ENCODE results near the gene BOC.

BOC gene

DNA sequence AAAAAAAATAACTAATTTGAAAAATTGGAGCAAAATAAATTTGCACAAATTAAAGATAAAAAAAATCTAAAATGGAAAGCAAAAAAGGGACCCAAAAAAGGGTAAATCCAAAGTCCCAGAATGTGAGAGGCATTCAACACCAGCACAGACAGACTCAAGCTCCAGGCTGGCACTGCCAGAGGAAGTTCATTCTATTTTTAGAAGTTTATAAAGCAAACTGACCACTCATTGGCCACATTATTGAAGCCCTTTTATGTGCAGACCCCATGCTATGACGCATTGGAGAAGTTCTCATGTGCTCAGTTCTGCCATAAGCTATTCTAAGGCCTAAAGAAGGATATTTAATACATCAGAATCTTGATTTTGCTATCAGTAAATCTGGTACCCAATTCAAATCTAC is 17.6 kb upstream of the BOC start:
- no peak for DNase-seq

DNA sequence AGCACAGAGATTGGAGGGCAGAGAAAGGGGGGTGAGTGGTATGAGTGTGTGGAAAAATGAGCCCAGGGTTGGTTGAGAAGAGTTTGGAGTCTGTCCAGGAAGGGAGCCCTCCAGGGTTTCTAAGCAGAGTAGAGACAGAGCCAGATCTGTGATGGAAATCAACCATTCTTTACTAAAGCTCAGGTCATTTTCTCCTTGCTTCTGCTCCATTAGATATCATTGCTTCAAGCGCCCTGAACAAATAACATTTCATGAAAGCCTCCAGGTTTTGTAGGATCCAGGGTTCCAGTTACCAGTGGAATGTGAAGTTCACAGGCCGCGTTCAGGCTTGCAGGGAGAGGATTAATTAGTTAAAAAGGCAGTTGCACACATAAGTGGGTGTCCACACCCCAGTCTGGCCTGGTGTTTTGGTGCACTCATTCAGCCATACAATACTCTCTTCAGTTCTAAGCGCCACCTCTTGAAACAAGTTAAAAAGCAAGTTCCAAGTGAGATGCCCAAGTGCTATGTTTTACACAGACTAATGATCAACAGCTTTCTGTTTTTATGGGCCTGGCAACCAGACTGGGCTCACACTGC is 16.4 kb upstream of the BOC start:
- peak; percentile 50 to 69 for DNase-seq

DNA sequence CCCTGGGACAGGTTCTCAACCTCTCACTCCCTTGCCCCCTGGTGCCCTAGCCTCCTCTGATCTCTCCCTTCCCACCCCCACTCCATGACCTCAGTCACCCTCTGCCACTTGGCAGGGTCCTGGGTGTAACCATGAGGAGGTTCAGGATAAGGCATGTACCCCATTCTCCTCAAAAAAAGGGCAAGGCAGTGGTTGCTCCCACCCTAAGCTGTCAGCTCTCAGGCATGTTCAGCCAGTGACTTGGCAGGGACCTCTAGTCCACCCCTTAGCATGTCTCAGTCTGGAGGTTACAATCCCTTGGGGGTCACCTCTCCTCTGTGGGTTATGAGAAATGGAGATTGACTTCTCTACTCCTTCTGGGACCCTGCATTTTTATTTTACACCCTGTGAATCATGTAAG is 11.0 kb upstream of the BOC start:
- DNase-seq: no peak

DNA sequence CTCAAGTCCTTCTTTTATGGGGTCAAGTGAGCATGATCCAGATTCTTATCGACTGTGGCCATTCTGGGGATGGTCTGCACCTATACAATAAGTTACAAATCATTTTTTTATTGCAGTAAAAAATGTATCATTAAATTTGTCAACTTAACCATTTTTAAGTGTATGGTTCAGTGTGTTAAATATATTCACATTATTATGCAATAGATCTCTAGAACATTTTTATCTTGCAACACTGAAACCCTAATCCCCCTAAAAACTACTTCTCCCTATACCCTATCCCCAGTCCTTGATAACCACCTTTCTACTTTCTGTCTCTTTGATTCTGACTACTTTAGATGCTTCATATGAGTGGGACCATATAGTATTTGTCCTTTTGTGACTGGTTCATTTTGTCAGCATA is 10.4 kb upstream of the BOC start:
- DNase-seq: no peak

DNA sequence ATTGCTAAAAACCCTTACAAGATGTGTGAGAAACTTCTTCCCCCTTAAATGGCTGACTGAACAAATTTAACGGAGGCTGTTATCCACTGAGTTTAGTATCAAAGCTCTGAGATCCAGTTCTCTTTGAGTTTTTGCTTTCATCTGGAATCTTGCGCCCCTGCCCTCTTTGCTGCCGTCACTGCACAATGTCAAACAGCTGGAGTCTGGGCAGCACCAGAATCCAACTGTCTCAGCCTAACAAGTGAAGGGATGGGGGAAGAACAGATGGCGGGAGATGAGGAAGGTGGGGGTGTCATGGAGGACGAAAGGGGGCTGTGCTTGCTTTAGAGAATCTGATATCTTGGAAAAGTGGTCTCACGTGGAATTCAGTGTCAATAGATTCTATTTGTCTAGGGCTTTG is 7.0 kb upstream of the BOC start:
- no peak for DNase-seq

DNA sequence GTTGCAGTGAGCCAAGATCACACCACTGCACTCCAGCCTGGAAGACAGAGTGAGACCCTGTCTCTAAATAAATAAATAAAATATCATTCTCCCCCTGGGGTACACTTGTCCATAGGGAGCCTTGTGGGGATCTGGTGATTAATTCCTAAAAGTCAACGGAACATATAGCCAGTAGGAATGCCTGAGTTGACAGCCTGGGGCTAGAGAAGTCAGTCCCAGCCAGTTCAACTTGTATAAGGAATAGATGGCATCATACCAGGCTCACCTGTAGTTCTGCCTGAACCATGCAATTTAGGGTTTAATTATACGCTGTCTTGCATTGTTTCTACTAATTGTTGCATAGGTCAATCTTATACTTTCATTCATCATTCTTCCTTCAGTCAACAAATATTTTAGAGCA is 5.9 kb upstream of the BOC start:
- peak; percentile 16 to 49 for DNase-seq

DNA sequence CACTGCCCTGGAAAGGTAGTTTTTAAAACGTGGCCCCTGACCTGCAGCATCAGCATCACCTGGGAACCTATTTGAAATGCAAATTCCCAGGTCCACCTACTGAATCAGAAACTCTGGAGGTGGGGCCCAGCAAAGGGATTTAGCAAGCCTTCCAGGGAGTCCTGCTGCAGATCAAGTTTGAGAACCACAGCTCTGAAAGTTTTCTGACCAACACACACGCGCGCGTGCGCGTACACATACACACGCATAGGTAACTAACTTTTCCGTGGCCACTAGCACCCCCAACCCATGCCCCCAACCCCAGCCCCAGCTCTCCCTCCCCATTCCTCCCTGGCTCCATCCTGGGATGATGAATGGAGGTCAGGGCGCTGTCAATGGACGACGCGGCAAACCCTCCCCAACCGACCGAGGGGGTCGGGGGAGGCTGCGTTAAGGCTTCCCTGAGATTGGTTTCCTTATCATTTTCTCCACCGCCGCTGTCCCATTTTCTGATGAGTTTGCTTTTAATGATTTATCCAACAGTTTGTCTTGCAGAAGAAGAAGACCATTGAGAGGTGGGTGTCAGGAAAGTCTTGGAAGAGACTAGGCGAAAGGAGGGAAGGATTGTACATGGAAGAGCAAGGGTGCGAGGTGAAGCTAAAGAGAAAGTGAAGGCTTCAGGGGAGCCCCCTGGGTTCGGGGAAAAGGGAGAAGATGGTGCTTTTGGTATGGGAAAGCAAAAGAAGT is 590 bp upstream of the BOC start:
- no peak for DNase-seq

DNA sequence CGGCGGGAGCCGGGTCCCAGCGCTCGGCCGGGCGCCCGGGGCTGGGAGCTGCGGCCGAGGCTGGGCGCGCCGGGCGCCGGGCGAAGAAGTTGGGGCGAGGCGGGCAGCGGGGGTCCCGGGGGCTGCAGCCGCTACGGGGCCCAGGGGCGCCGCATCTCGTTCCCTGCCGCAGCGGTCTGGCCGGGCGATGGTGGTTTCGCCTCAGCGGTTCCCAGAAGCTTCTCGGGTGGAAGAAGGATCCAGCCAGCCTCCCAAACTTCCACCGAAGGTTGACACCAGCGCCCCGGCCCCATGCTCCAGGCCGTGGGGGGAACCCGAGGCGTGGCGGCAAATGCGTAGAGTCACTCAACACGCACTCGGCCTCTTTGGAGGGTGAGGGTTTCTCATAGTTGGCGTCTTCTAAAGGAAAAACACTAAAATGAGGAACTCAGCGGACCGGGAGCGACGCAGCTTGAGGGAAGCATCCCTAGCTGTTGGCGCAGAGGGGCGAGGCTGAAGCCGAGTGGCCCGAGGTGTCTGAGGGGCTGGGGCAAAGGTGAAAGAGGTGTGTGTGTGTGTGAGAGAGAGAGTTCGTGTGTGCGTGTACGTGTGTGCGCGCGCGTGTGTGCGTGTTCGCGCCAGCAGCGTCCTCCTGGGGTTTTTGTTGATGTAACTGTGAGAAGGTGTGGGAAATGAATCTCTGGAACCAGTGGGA is 940 bp downstream of the BOC start:
- peak in 1 of 2 experiments; percentile 28 for DNase-seq

DNA sequence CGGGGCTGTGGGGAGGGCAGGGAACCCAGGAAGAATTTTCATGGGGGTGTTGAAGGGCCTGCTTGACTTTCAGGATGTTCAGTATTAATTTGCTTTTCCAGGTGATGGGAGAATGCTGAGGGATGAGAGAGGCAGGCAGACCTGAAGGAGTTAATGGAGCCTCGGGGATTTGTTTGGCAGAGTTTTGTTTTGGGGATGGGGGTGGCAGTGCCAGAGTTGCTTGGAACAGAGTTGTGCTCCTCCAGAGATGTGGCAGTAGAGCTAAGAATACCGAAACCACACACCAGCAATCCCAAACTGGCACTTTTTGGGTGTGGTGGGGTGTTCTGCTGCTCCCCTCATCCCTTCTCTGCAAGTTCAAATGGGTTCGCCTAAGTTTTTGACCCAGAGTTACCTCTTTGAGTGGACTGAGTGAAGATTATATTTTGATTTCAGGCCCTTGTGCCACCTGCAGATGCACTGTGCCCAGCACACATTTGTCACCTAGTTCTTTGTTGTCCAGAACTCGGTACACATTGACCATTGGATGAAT is 1.6 kb downstream of the BOC start:
- no peak for DNase-seq

DNA sequence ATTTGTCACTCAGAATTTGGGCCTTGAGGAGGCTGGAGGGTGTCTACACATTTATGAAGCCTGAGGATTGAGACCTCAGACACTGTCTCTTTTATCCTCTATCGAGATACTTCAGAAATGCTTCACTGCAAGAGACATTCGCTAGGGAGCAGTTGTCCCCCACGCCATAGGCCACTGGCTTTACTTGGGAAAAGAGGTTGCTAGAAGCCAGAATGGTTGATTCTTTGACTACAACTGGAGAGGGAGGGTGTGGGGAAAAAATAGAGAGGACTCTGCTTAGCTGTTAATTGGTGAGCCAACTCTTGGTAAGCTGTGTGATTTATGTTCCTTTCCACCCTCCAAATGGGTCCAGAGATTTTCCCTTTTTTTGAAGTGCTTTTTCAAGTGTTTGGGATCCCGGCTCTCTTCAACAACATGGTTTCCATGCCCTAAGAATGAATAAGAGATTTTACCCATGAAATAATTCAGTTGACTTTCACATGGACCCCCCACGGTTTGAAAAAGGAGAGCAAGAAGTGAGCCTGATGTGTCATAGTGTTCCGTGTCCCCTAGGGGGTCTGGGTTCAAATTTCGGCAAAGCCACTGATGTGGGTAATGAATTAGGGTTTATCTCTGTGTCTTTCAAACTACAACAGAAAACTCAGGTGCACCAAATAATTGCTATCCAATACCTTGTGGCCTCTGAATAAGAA is 2.7 kb downstream of the BOC start:
- no peak for DNase-seq

DNA sequence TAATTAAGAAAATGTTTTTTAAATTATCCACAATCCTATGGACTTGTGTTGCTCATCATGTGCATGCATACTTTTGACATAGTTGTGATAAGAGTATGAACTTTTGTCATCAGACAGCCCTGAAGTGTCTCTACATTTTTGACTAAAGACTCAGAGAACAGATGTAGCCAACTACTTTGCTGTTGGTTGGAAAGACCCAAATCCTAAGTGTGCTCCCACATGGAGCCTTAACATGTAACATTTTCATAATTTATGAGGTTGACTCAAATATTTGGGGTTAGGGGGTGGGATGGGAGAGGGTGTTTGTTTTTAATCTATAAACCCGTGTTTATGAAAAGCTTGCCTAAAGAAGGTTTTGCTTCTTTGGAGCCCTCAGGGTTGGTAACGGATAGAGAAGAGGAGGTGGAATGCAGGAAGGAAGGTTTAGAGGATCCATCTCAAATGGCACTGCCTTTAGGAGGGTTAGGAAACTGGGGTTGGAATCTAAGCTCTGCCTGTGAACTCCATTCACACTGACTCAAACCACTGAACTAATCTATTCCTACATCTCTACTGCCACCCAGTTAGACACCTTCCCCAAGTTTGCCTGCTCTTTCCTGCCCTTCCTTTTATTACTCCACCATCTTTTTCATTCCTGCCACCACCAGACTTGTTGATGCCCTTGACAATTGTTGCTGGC is 3.7 kb downstream of the BOC start:
- no peak for DNase-seq

DNA sequence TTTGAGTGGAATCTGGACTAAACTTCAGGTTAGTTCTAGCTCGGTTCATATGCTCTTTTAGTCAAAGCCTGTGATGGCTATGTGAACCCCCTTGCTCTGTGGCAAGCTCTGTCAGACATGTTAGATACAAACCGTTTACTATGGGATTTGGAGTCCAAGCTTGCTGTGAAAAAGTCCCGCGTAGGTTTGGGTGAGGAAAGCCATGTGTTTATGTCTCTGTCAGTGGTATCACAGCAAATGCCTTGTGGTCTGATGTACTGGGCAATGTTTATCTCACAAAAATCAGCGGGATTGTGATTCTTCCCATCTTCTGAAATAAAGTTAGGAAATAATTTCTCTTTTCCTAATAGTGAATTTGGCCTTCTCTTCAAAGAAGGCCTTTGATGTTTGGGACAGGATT is 5.0 kb downstream of the BOC start:
- DNase-seq: no peak

DNA sequence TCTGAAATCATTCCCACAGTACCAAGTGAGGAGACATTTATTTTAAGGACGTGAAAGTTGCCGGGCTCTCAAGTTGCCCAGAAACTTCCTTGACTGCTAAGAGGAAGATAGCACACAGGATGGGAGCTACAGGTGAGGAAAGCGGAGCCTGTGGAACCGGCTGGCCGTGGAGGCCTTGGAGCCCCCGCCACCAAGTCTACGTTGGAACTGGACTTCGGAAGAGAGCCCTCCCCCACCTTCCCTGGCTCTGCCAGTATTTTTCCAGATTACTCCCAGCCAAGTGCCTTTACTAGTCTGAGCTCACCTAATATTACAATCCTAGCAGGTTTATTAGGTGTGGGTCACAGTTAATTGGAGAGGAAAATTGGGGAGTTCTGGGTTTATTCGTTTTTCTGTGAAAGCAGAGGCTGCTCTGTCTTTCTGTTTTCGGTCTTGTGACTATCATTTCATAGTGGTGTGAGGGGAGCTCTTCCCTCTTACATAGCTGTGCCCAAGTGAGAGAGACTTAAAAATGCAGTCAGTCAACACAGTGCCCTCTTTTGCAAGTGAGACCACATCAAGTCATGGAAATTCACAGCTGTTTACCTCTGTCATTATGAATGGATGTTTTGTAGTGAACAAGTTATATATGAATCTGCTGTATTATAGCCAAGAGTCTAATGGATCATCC is 6.8 kb downstream of the BOC start:
- no peak for DNase-seq

DNA sequence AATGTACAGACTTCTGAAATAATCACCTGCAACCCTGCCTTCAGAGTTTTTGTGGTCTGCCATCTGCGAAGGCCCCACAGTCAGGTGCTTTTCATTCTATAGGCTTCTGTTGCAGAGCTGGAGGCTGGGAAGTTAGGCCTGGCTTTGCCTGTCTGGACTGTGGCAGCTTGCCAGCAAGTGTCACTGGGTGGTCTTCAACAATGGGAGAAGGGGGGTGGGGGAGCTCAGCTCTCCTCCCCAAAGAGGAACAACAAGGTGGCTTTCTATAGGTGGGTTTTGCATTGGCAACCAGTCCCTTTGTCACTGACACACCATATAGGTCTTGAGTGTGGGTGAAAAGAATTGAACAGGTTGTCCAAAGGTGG is 7.3 kb downstream of the BOC start:
- DNase-seq: no peak

DNA sequence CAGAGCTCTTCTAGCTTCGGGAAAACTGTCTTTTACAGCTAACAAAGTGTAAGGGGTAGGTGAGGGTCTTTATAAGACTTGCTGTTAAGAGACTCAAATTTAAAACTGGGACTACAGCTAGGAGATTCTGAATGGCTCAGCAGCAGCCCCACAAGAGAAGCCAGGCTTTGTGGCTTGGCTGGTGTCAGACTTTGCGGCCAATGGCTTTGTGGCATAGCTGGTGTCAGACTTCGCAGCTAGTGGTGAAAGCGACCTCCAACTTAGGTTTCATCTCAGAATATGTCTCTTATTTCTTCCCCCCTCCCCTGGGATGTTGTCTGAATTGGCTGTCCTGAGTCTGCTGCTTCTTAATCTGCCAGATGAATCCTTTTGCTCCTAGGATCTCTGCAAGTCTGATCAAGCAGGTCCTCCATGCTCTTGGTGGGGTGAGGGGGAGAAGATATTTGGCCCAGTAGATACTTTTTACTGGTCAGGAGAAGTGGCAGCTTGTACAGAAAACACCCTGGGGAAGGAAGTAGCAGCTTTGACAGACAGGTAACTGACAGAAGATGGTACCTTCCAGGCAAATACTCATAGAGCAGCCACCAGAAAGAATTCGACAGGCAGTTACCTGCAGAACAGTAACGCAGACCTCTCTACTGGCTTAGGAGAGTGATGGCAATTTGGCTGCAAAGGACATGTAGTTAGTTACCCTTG is 8.4 kb downstream of the BOC start:
- no peak for DNase-seq

DNA sequence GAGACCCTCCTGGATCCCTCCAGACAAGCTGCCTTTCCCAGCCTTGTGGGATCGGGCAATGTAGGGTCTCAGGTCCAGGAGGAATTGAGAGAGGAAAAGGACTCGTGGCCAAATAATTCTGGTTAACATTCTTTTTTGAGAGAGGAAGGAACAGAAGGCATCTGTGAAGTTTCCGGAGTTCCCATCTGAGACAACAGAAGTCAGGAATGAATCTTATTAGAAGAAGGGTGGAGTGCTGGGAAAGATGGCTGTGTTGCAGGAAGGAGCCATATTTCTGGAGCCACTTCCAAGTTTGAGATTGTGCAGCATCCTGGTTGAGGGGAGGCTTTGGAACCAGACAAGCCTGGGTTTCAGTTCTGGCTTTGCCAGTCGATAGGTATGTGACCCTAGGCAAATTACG is 9.4 kb downstream of the BOC start:
- DNase-seq: no peak

DNA sequence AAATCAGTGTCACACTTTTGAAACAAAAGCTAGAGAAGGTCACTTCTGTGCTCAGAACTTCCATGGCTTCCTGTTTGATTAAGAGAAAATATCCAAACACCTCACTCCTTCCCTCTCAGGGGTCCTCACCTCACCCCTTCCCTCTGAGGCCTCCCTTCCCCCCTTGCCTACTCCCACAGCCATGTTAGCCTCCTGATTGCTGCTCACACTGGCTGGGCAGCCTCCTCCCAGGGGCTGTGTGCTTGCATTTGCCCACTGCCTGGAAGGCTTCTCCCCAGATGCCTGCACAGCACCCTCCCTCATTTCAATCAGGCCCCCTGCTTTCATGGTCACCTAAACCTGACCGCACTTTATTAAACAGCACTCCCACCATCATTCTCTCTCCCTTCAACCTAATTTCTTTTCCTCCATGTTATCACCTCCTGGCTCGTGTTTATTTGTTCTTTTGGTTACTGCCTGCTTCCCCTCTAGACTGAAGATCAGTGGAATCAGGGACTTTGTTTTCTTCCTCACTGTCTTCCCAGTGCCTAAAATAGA is 10.4 kb downstream of the BOC start:
- DNase-seq: no peak

DNA sequence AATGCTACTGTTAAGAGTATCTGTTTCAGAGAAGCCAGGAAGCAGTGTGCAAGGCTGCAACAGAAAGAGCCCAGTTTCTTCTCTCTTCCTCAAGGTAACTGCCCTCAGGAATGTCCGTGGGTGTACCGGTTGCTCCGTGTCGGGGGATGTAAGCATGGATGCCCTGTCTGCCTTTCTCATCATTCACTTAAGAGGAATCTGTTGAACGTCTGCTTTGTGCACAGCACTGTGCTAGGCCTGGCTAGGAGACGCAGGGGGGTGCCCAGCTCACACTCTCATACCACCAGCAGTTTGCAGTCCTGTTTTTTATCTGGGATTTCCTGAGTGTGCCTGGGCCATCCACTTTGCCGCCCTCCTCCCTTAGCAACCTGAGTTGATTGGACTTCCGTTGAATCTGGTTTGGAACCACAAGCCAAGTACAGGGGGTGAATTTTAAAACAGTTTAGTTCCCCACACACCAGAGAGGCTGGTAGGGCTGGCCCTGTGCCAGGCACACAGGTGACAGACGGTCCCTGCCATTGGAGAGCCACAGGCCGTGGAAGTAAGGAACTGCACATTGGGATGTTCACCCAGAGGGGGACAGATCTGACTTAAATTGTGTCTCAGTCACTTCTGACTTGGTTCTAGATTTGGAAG is 11.2 kb downstream of the BOC start:
- peak; percentile 68 to 87 for DNase-seq

DNA sequence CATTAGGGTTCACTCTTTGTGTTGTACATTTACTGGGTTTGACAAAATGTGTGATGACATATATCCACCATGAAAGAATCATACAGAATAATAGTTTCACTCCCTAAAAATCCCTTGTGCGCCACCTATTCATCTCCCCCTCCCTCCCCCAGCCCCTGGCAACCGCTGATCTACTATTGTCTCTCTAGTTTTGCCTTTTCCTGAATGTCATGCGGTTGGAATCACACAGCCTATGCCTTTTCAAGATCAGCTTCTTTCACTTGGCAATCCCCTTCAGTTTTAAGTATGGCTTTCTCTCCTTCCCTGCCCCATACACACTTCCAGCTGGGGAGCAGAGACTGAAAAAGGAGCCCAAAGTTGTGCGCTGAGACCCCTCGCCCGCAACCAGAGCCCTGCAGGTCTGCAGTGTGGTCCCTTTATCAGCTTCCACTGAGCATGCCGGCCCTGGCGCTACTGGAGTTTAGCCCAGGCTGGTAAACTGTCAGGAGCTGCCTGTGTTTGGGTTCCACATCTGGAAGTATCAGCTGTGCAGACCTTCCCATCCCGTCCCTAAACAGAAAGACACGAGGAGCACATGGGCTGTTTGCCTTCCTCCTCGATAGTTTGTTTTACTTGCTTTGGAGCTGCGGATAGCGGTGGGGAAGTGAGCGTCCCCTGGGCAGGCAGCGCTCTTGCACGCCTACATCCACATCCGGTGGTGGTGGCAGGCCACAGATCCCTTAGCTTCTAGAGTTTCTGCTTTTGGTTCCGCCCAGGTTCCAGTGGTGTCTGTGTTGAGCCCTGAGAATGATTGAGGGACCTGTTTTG is 12.3 kb downstream of the BOC start:
- no peak for DNase-seq

DNA sequence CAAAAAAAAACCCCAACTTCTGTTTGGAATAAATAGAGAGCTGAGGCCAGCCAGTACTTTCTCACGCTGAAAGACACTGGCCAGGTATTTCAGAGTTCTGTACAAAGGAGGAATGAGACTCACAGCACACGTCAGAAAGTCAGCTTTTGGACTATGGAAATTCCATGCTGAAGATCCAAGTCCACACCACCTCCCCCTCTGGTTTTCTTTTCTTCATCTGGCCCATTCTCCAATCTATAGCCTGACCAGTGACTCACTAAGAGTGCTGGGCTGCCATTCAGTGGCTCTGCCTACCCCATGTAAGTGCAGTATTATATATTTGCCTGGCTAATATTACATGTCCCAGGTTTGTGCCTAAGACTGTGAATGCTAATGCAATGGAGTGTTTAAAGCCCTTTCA is 13.9 kb downstream of the BOC start:
- no peak for DNase-seq
